ENCODE results near the gene RAE1.

- TF ChIP-seq CTCF (IDR thresholded peaks at IDR 0.05; ENCODE audit: extremely low read depth in 1 of 2, insufficient read depth in 1 of 2, low read depth in 1 of 2, low read length in 2 of 2): no peak
- TF ChIP-seq MAX (IDR thresholded peaks at IDR 0.05; ENCODE audit: insufficient read depth, insufficient read length): no peak
These were observed 43.3 kb downstream of the RAE1 start for GRCh38 chr20:57394121-57395082.
